GM12865 (cell line): ENCODE results near the gene RNF220.
A peak's percentile ranks its signal among the peaks of the same experiment; 100 is the strongest.

Experiments used
- DNase-seq: peaks from one replicate; pipeline ENCODE4 v3.0.0; 2010; ENCODE audit warnings: low read depth
- H3K4me3 ChIP-seq: 2 replicates; pipeline ENCODE4 v1.5.1; 2011; ENCODE audit warnings: mild to moderate bottlenecking, low read depth, low read length, control low read depth
- CTCF ChIP-seq: IDR thresholded peaks from 2 replicates; pipeline ENCODE4 v1.5.1; 2011; ENCODE audit warnings: low read length, control low read depth, low read depth, inconsistent platforms; ENCODE audit not compliant: insufficient read depth; ENCODE audit errors: missing control alignments

The RNF220 gene

GRCh38 chr1:44688760-44689446, 283.8 kb downstream of the RNF220 start:
- H3K4me3 ChIP-seq, result no peak overlapping the region
- TF ChIP-seq CTCF, result no peak
- no peak for DNase-seq

GRCh38 chr1:44689447-44689765, 284.4 kb downstream of the RNF220 start:
- TF ChIP-seq CTCF, result no peak
- H3K4me3 ChIP-seq, result no peak overlapping the region
- no peak for DNase-seq

- H3K4me3 ChIP-seq, result no peak overlapping the region
- peak; percentile 37 for DNase-seq
- no peak for TF ChIP-seq CTCF
These were observed 288.1 kb downstream of the RNF220 start for GRCh38 chr1:44693159-44693558.

GRCh38 chr1:44693900-44694299, 288.8 kb downstream of the RNF220 start:
- no peak for TF ChIP-seq CTCF
- no peak for DNase-seq

GRCh38 chr1:44694863-44695478, 289.9 kb downstream of the RNF220 start:
- no peak for TF ChIP-seq CTCF
- no peak overlapping the region for H3K4me3 ChIP-seq

More at GRCh38 chr1:44693900-44694299, 288.8 kb downstream of the RNF220 start:
- H3K4me3 ChIP-seq, result no peak overlapping the region

GRCh38 chr1:44695671-44696070, 290.6 kb downstream of the RNF220 start:
- TF ChIP-seq CTCF, result no peak
- no peak for DNase-seq
- no peak overlapping the region for H3K4me3 ChIP-seq

More at GRCh38 chr1:44694863-44695478, 289.9 kb downstream of the RNF220 start:
- DNase-seq, result peak; percentile 91

- H3K4me3 ChIP-seq, result no peak overlapping the region
- no peak for DNase-seq
- no peak for TF ChIP-seq CTCF
These were observed 291.0 kb downstream of the RNF220 start for GRCh38 chr1:44696101-44696500.
